ENCODE results near the gene ASXL2. TPM values are rescaled to one million over a fixed set of nuclear protein-coding genes. Genes with fewer than 3 reads are reported as not detected.
"Not testable (repeated sequence)": the region's sequence is repeated elsewhere in the genome, so short reads cannot be mapped to it uniquely, and the experiment has no call there.

ASXL2 gene
- polyA plus RNA-seq, 2 donors = 1.9 to 2.7 TPM

DNA sequence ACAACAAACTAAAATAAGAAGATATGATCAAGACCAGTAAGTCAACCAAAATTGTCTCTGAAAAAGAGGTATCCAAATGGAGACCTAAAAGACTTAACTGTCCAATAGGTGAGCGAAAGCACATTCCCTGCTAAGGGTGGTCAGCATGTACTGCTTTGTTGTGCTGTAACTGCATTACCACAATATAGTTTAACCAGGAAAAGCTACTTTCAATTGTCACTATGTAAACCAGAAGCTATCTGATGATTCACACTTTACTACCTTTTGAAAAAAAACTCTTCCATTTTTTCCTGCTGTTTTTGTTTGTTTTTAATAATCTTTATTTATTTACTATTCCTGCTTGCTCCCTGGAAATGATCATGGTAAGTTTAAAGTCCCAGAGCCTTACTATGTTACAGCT is 36.1 kb downstream of the ASXL2 start:
- WGBS, 2 donors = 94 to 97% methylated on average over 1 of the region's 1 CpG
- H3K27me3 ChIP-seq (ENCODE audit: control insufficient read depth in 1 of 2, insufficient read depth in 2 of 2, low read length in 2 of 2) = no peaks in the 10 kb centered on the region
- H3K36me3 ChIP-seq (ENCODE audit: control insufficient read depth in 2 of 2, insufficient read depth in 2 of 2, low read length in 1 of 2) = peaks cover 0 to 2% of the 10 kb centered on the region in 2 donors
- H3K4me3 ChIP-seq (ENCODE audit: low read depth in 1 of 2, low read length in 2 of 2) = no peak overlapping the region
- no peaks in the 10 kb centered on the region for H3K9me3 ChIP-seq (ENCODE audit: control insufficient read depth in 2 of 2, insufficient read depth in 1 of 2, low read depth in 1 of 2, low read length in 1 of 2)
- no peak overlapping the region for H3K27ac ChIP-seq (ENCODE audit: low read depth in 2 of 2, low read length in 1 of 2)
- H3K4me1 ChIP-seq (ENCODE audit: control insufficient read depth in 2 of 2, insufficient read depth in 2 of 2, low read length in 1 of 2) = no peaks in the 10 kb centered on the region

DNA sequence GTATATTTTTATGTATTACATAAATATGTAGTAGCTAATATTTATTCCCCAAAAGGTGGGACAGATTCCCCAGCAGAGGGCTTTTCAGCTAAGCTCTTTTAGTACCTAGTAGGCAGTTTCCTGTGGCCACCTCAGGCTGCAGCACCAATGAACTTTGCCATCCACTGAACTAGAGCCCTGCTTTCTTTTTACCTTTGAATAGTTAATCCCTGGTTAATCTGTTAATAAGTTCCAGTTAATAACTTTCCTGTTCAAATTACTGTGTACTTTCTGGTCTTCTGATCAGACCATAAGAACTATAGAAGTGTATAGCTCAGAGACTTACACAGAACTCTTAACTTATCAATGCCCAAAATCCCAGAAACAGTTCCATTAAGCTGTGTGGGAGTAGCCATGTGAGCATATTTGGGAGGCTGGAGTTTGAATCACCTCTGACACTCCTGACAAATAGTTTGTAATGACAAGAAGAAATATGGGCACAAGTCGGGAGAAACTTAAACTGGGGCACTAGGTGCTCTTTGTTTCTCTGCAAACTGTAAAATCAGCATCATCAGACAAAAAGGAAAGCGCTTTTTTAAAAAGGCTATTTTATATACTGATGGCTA is 40.0 kb downstream of the ASXL2 start:
- no peak overlapping the region for H3K4me3 ChIP-seq (ENCODE audit: low read depth in 1 of 2, low read length in 2 of 2)
- H3K36me3 ChIP-seq (ENCODE audit: control insufficient read depth in 2 of 2, insufficient read depth in 2 of 2, low read length in 1 of 2) = peaks cover 0 to 2% of the 10 kb centered on the region in 2 donors
- 73 to 77% methylated on average over 2 of the region's 2 CpGs for WGBS, 2 donors
- H3K9me3 ChIP-seq (ENCODE audit: control insufficient read depth in 2 of 2, insufficient read depth in 1 of 2, low read depth in 1 of 2, low read length in 1 of 2) = no peaks in the 10 kb centered on the region
- H3K27ac ChIP-seq (ENCODE audit: low read depth in 2 of 2, low read length in 1 of 2) = no peak overlapping the region
- H3K4me1 ChIP-seq (ENCODE audit: control insufficient read depth in 2 of 2, insufficient read depth in 2 of 2, low read length in 1 of 2) = no peaks in the 10 kb centered on the region
- H3K27me3 ChIP-seq (ENCODE audit: control insufficient read depth in 1 of 2, insufficient read depth in 2 of 2, low read length in 2 of 2) = no peaks in the 10 kb centered on the region

DNA sequence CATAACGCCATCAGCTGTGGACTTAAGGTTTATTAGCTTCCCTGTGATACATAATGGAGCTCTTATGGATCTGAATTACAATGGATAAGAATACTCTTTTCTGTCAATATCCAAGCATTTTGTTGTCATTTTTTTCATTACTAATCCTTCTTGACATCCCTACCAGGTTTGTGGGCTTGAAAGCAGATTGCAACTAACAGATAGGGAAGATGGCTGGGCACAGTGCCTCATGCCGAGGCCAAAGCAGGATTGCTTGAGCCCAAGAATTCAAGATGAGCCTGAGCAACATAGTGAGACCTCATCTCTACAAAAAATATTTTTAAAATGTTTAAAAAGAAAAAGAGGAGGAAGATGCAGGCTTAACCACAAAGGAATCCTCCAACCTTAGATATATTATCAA is 42.4 kb downstream of the ASXL2 start:
- 92 to 93% methylated on average over 2 of the region's 2 CpGs for WGBS, 2 donors
- peaks cover 0 to under 1% of the 10 kb centered on the region in 2 donors for H3K36me3 ChIP-seq (ENCODE audit: control insufficient read depth in 2 of 2, insufficient read depth in 2 of 2, low read length in 1 of 2)
- no peak overlapping the region for H3K4me3 ChIP-seq (ENCODE audit: low read depth in 1 of 2, low read length in 2 of 2)
- no peak overlapping the region for H3K27ac ChIP-seq (ENCODE audit: low read depth in 2 of 2, low read length in 1 of 2)
- no peaks in the 10 kb centered on the region for H3K9me3 ChIP-seq (ENCODE audit: control insufficient read depth in 2 of 2, insufficient read depth in 1 of 2, low read depth in 1 of 2, low read length in 1 of 2)
- no peaks in the 10 kb centered on the region for H3K27me3 ChIP-seq (ENCODE audit: control insufficient read depth in 1 of 2, insufficient read depth in 2 of 2, low read length in 2 of 2)
- H3K4me1 ChIP-seq (ENCODE audit: control insufficient read depth in 2 of 2, insufficient read depth in 2 of 2, low read length in 1 of 2) = no peaks in the 10 kb centered on the region

DNA sequence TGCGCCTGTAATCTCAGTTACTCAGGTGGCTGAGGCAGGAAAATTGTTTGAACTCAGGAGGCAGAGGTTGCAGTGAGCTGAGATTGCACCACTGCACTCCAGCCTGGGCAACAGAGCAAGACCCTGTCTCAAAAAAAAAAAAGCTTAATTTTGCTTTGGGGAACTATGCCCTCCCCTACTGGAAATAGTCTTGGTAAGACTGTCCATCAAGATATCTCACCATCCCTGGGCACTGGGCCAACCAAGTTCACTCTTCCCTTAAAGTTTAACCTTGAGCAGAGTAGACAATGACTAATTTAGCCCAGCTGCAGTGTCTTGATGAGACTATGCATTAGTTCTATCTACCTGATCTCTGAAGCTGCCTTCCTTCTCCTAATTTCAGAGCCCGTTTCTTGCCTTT is 44.7 kb downstream of the ASXL2 start:
- H3K27me3 ChIP-seq (ENCODE audit: control insufficient read depth in 1 of 2, insufficient read depth in 2 of 2, low read length in 2 of 2) = no peaks in the 10 kb centered on the region
- H3K36me3 ChIP-seq (ENCODE audit: control insufficient read depth in 2 of 2, insufficient read depth in 2 of 2, low read length in 1 of 2) = no peaks in the 10 kb centered on the region
- no peak overlapping the region for H3K27ac ChIP-seq (ENCODE audit: low read depth in 2 of 2, low read length in 1 of 2)
- no peaks in the 10 kb centered on the region for H3K4me1 ChIP-seq (ENCODE audit: control insufficient read depth in 2 of 2, insufficient read depth in 2 of 2, low read length in 1 of 2)
- no peaks in the 10 kb centered on the region for H3K9me3 ChIP-seq (ENCODE audit: control insufficient read depth in 2 of 2, insufficient read depth in 1 of 2, low read depth in 1 of 2, low read length in 1 of 2)
- H3K4me3 ChIP-seq (ENCODE audit: low read depth in 1 of 2, low read length in 2 of 2) = no peak overlapping the region
- 95% methylated on average over 2 of the region's 2 CpGs for WGBS, 2 donors

GRCh38 chr2:25832897-25833296 is 45.4 kb downstream of the ASXL2 start:
- H3K36me3 ChIP-seq (ENCODE audit: control insufficient read depth in 2 of 2, insufficient read depth in 2 of 2, low read length in 1 of 2) = no peaks in the 10 kb centered on the region
- no peaks in the 10 kb centered on the region for H3K27me3 ChIP-seq (ENCODE audit: control insufficient read depth in 1 of 2, insufficient read depth in 2 of 2, low read length in 2 of 2)

GRCh38 chr2:25831746-25832449 is 46.4 kb downstream of the ASXL2 start:
- Histone ChIP-seq H3K9me3 (ENCODE audit: control insufficient read depth in 2 of 2, insufficient read depth in 1 of 2, low read depth in 1 of 2, low read length in 1 of 2) (no peaks in the 10 kb centered on the region), H3K4me1 (ENCODE audit: control insufficient read depth in 2 of 2, insufficient read depth in 2 of 2, low read length in 1 of 2) (no peaks in the 10 kb centered on the region), H3K36me3 (ENCODE audit: control insufficient read depth in 2 of 2, insufficient read depth in 2 of 2, low read length in 1 of 2) (no peaks in the 10 kb centered on the region), H3K27ac (ENCODE audit: low read depth in 2 of 2, low read length in 1 of 2) (no peak overlapping the region), H3K4me3 (ENCODE audit: low read depth in 1 of 2, low read length in 2 of 2) (no peak overlapping the region), H3K27me3 (ENCODE audit: control insufficient read depth in 1 of 2, insufficient read depth in 2 of 2, low read length in 2 of 2) (no peaks in the 10 kb centered on the region)
- WGBS, 2 donors = 82 to 85% methylated on average over 3 of the region's 3 CpGs

More at GRCh38 chr2:25832897-25833296, 45.4 kb downstream of the ASXL2 start:
- no peaks in the 10 kb centered on the region for H3K9me3 ChIP-seq (ENCODE audit: control insufficient read depth in 2 of 2, insufficient read depth in 1 of 2, low read depth in 1 of 2, low read length in 1 of 2)
- no peak overlapping the region for H3K4me3 ChIP-seq (ENCODE audit: low read depth in 1 of 2, low read length in 2 of 2)
- no peaks in the 10 kb centered on the region for H3K4me1 ChIP-seq (ENCODE audit: control insufficient read depth in 2 of 2, insufficient read depth in 2 of 2, low read length in 1 of 2)
- WGBS, 2 donors = 82 to 86% methylated on average over 5 of the region's 5 CpGs
- H3K27ac ChIP-seq (ENCODE audit: low read depth in 2 of 2, low read length in 1 of 2) = no peak overlapping the region

GRCh38 chr2:25829828-25830227 is 48.5 kb downstream of the ASXL2 start:
- H3K4me3 ChIP-seq (ENCODE audit: low read depth in 1 of 2, low read length in 2 of 2) = no peak overlapping the region
- WGBS, 2 donors = 97% methylated on average over 2 of the region's 2 CpGs
- H3K9me3 ChIP-seq (ENCODE audit: control insufficient read depth in 2 of 2, insufficient read depth in 1 of 2, low read depth in 1 of 2, low read length in 1 of 2) = no peaks in the 10 kb centered on the region
- H3K27ac ChIP-seq (ENCODE audit: low read depth in 2 of 2, low read length in 1 of 2) = no peak overlapping the region
- H3K4me1 ChIP-seq (ENCODE audit: control insufficient read depth in 2 of 2, insufficient read depth in 2 of 2, low read length in 1 of 2) = no peaks in the 10 kb centered on the region
- no peaks in the 10 kb centered on the region for H3K27me3 ChIP-seq (ENCODE audit: control insufficient read depth in 1 of 2, insufficient read depth in 2 of 2, low read length in 2 of 2)
- H3K36me3 ChIP-seq (ENCODE audit: control insufficient read depth in 2 of 2, insufficient read depth in 2 of 2, low read length in 1 of 2) = no peaks in the 10 kb centered on the region

DNA sequence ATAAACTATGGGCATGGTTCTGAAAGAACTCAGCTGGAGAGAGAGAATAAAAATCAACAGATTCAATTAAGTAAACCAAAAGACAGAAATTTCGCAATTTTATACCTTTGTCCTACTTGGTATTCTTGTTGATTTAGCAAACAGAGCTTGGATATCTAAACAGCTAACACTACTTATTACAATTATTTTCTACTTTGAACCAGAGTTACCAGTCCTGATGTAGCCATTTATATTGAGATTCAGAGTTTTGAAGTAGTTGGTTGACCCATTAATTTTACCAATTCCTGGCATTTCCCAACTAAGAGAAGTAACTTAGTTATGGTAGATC is 48.9 kb downstream of the ASXL2 start:
- no peak overlapping the region for H3K27ac ChIP-seq (ENCODE audit: low read depth in 2 of 2, low read length in 1 of 2)
- no peaks in the 10 kb centered on the region for H3K4me1 ChIP-seq (ENCODE audit: control insufficient read depth in 2 of 2, insufficient read depth in 2 of 2, low read length in 1 of 2)
- H3K9me3 ChIP-seq (ENCODE audit: control insufficient read depth in 2 of 2, insufficient read depth in 1 of 2, low read depth in 1 of 2, low read length in 1 of 2) = no peaks in the 10 kb centered on the region
- H3K27me3 ChIP-seq (ENCODE audit: control insufficient read depth in 1 of 2, insufficient read depth in 2 of 2, low read length in 2 of 2) = no peaks in the 10 kb centered on the region
- 82 to 93% methylated on average over 1 of the region's 1 CpG for WGBS, 2 donors
- H3K36me3 ChIP-seq (ENCODE audit: control insufficient read depth in 2 of 2, insufficient read depth in 2 of 2, low read length in 1 of 2) = no peaks in the 10 kb centered on the region
- H3K4me3 ChIP-seq (ENCODE audit: low read depth in 1 of 2, low read length in 2 of 2) = no peak overlapping the region

DNA sequence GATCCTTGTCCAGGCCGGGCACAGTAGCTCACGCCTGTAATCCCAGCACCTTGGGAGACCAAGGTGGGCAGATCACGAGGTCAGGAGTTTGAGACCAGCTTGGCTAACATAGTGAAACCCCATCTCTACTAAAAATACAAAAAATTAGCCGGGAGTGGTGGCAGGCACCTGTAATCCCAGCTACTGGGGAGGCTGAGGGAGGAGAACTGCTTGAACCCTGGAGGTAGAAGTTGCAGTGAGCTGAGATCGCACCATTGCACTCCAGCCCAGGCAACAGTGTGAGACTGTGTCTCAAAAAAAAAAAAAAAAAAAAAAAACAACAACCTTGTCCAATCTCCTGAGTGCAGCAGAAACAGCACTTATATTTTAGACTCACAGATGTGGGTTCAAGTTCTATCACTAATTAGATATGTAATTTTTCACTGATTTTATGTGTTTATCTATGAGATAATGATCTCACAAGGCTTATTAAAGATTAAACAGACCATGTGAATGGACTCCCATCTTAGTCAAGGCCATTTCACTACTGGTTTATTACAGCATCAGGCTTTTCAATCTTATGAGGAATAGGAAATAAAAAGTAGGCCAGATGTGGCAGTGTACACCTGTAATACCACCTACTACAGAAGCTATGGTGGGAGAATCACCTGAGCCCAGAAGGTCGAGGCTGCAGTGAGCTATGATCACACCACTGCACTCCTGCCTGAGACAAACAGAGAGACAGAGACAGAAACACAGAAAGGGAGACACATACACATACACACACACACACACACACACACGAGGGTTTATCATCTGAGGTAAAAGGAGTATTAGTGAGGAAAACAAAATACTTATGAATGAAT is 49.5 kb downstream of the ASXL2 start:
- WGBS, 2 donors = 89 to 96% methylated on average over 7 of the region's 7 CpGs
- not testable (repeated sequence) for H3K27me3 ChIP-seq (ENCODE audit: control insufficient read depth in 1 of 2, insufficient read depth in 2 of 2, low read length in 2 of 2); H3K9me3 ChIP-seq (ENCODE audit: control insufficient read depth in 2 of 2, insufficient read depth in 1 of 2, low read depth in 1 of 2, low read length in 1 of 2); H3K4me1 ChIP-seq (ENCODE audit: control insufficient read depth in 2 of 2, insufficient read depth in 2 of 2, low read length in 1 of 2); H3K27ac ChIP-seq (ENCODE audit: low read depth in 2 of 2, low read length in 1 of 2); H3K36me3 ChIP-seq (ENCODE audit: control insufficient read depth in 2 of 2, insufficient read depth in 2 of 2, low read length in 1 of 2); H3K4me3 ChIP-seq (ENCODE audit: low read depth in 1 of 2, low read length in 2 of 2)

Data from esophagus (tissue), 2 donors.